ENCODE data around the gene TRAPPC4. TPM values are rescaled to one million over a fixed set of nuclear protein-coding genes. Genes with fewer than 3 reads are reported as not detected.

TRAPPC4 gene
- total RNA-seq, 3 donors from 2014 or later (not counting 1 experiment from before 2014, with no cell fraction given) = 71.4 to 84.5 (median 77.5) TPM

GRCh38 chr11:119051440-119052162, 33.0 kb downstream of the TRAPPC4 start:
- no peak overlapping the region for H3K4me3 Mint-ChIP-seq

GRCh38 chr11:119052163-119052814, 33.7 kb downstream of the TRAPPC4 start:
- Histone ChIP-seq H3K36me3 (ENCODE audit: control insufficient read depth, insufficient read depth, low read length) (peaks cover 78% of the 10 kb centered on the region), H3K27ac (ENCODE audit: low read length) (no peak overlapping the region), H3K4me3 (ENCODE audit: low read length) (no peak overlapping the region), H3K9me3 (ENCODE audit: control insufficient read depth, insufficient read depth, low read length) (no peaks in the 10 kb centered on the region), H3K27me3 (ENCODE audit: control insufficient read depth, insufficient read depth, low read length) (no peaks in the 10 kb centered on the region), H3K4me1 (ENCODE audit: control insufficient read depth, insufficient read depth, low read length) (peaks cover 15% of the 10 kb centered on the region)
- H3K27ac Mint-ChIP-seq = no peak overlapping the region
- H3K4me3 Mint-ChIP-seq = no peak overlapping the region
- peaks cover 31 to 43% of the 10 kb centered on the region in 2 donors for H3K4me1 Mint-ChIP-seq
- H3K9me3 Mint-ChIP-seq = no peaks in the 10 kb centered on the region
- intact Hi-C loops (cut with micrococcal nuclease) = loop anchor here (10.0 kb wide), 1 partner anchor 143 kb away; no protein-coding TSS in a partner anchor
- TF ChIP-seq CTCF (IDR thresholded peaks at IDR 0.05) = no peak
- peaks cover 32% of the 10 kb centered on the region for H3K36me3 Mint-ChIP-seq
- no peak for DNase-seq
- H3K27me3 Mint-ChIP-seq (ENCODE audit: low read depth in 2 of 2) = no peaks in the 10 kb centered on the region
- 92% methylated on average over 22 of the region's 23 CpGs for WGBS (ENCODE audit: insufficient coverage)
- no peak for ATAC-seq

More at GRCh38 chr11:119051440-119052162, 33.0 kb downstream of the TRAPPC4 start:
- no peaks in the 10 kb centered on the region for H3K9me3 ChIP-seq (ENCODE audit: control insufficient read depth, insufficient read depth, low read length)
- intact Hi-C loops (cut with micrococcal nuclease) = loop anchor here (10.0 kb wide), 1 partner anchor 143 kb away; no protein-coding TSS in a partner anchor
- H3K36me3 Mint-ChIP-seq = peaks cover 35% of the 10 kb centered on the region
- H3K36me3 ChIP-seq (ENCODE audit: control insufficient read depth, insufficient read depth, low read length) = peaks cover 85% of the 10 kb centered on the region
- H3K27ac Mint-ChIP-seq = no peak overlapping the region
- DNase-seq (peak in 1 of 2 donors; percentile 65), ATAC-seq (no peak)
- no peak overlapping the region for H3K4me3 ChIP-seq (ENCODE audit: low read length)
- no peak overlapping the region for H3K27ac ChIP-seq (ENCODE audit: low read length)
- H3K27me3 Mint-ChIP-seq (ENCODE audit: low read depth in 2 of 2) = no peaks in the 10 kb centered on the region
- H3K27me3 ChIP-seq (ENCODE audit: control insufficient read depth, insufficient read depth, low read length) = no peaks in the 10 kb centered on the region
- TF ChIP-seq CTCF (IDR thresholded peaks at IDR 0.05) = no peak
- peaks cover 31 to 37% of the 10 kb centered on the region in 2 donors for H3K4me1 Mint-ChIP-seq
- H3K9me3 Mint-ChIP-seq = no peaks in the 10 kb centered on the region
- 81% methylated on average over 17 of the region's 17 CpGs for WGBS (ENCODE audit: insufficient coverage)
- H3K4me1 ChIP-seq (ENCODE audit: control insufficient read depth, insufficient read depth, low read length) = peaks cover 15% of the 10 kb centered on the region

- H3K9me3 Mint-ChIP-seq = no peaks in the 10 kb centered on the region
- Histone ChIP-seq H3K4me3 (ENCODE audit: low read length) (no peak overlapping the region), H3K27me3 (ENCODE audit: control insufficient read depth, insufficient read depth, low read length) (no peaks in the 10 kb centered on the region), H3K27ac (ENCODE audit: low read length) (no peak overlapping the region), H3K36me3 (ENCODE audit: control insufficient read depth, insufficient read depth, low read length) (peaks cover 57% of the 10 kb centered on the region), H3K4me1 (ENCODE audit: control insufficient read depth, insufficient read depth, low read length) (peaks cover 24% of the 10 kb centered on the region), H3K9me3 (ENCODE audit: control insufficient read depth, insufficient read depth, low read length) (no peaks in the 10 kb centered on the region)
- H3K4me1 Mint-ChIP-seq = peaks cover 39 to 56% of the 10 kb centered on the region in 2 donors
- no peaks in the 10 kb centered on the region for H3K27me3 Mint-ChIP-seq (ENCODE audit: low read depth in 2 of 2)
- H3K4me3 Mint-ChIP-seq = peak overlapping the region; percentile 98
- no peak for TF ChIP-seq CTCF (IDR thresholded peaks at IDR 0.05)
- H3K36me3 Mint-ChIP-seq = peaks cover 21% of the 10 kb centered on the region
- DNase-seq = no peak
- ATAC-seq = no peak
- WGBS (ENCODE audit: insufficient coverage) = 98% methylated on average over 10 of the region's 10 CpGs
- intact Hi-C loops (cut with micrococcal nuclease) = loop anchor here (10.0 kb wide), 1 partner anchor 140 kb away; no protein-coding TSS in a partner anchor
- H3K27ac Mint-ChIP-seq = peak overlapping the region in 1 of 2 donors; percentile 43
These were observed 35.9 kb downstream of the TRAPPC4 start for GRCh38 chr11:119054418-119054817.
